Measurements from ENCODE around the gene JMJD8. TPM values are rescaled to one million over a fixed set of nuclear protein-coding genes. Genes with fewer than 3 reads are reported as not detected.

The JMJD8 gene
- polyA plus RNA-seq, 4 donors = 23.0 to 46.2 (median 31.9) TPM

GRCh38 chr16:678858-679813 is 5.0 kb downstream of the JMJD8 start:
- Histone ChIP-seq H3K36me3 (ENCODE audit: control insufficient read depth in 3 of 3, insufficient read depth in 2 of 3, low read depth in 1 of 3, low read length in 3 of 3) (peaks cover 5 to 37% (median 8%) of the 10 kb centered on the region in 3 donors), H3K27me3 (ENCODE audit: control insufficient read depth in 3 of 3, insufficient read depth in 3 of 3, low read length in 3 of 3) (peaks cover 0 to 3% (median 0%) of the 10 kb centered on the region in 3 donors), H3K4me3 (ENCODE audit: low read depth in 1 of 3, low read length in 3 of 3) (peak overlapping the region in 2 of 3 donors; percentile 43 to 82), H3K4me1 (ENCODE audit: control insufficient read depth in 3 of 3, insufficient read depth in 2 of 3, low read depth in 1 of 3, low read length in 2 of 3) (peaks cover 8 to 54% (median 10%) of the 10 kb centered on the region in 3 donors), H3K27ac (ENCODE audit: low read depth in 1 of 3, low read length in 2 of 3) (peak overlapping the region; percentile 69 to 89 (median 70)), H3K9me3 (ENCODE audit: control insufficient read depth in 2 of 2, insufficient read depth in 1 of 2, low read depth in 1 of 2, low read length in 1 of 2) (no peaks in the 10 kb centered on the region)
- FAIRE-seq = no peak
- peak; percentile 51 to 85 for DNase-seq
- WGBS, 3 donors = 24 to 29% (median 24%) methylated on average over 41 to 52 of the region's 52 CpGs

GRCh38 chr16:678209-678857 is 5.8 kb downstream of the JMJD8 start:
- Histone ChIP-seq H3K36me3 (ENCODE audit: control insufficient read depth in 3 of 3, insufficient read depth in 2 of 3, low read depth in 1 of 3, low read length in 3 of 3) (peaks cover 5 to 42% (median 8%) of the 10 kb centered on the region in 3 donors), H3K27ac (ENCODE audit: low read depth in 1 of 3, low read length in 2 of 3) (peak overlapping the region in 1 of 3 donors; percentile 5), H3K4me3 (ENCODE audit: low read depth in 1 of 3, low read length in 3 of 3) (no peak overlapping the region), H3K4me1 (ENCODE audit: control insufficient read depth in 3 of 3, insufficient read depth in 2 of 3, low read depth in 1 of 3, low read length in 2 of 3) (peaks cover 8 to 51% (median 10%) of the 10 kb centered on the region in 3 donors), H3K9me3 (ENCODE audit: control insufficient read depth in 2 of 2, insufficient read depth in 1 of 2, low read depth in 1 of 2, low read length in 1 of 2) (no peaks in the 10 kb centered on the region), H3K27me3 (ENCODE audit: control insufficient read depth in 3 of 3, insufficient read depth in 3 of 3, low read length in 3 of 3) (peaks cover 0 to 3% (median 0%) of the 10 kb centered on the region in 3 donors)
- FAIRE-seq (no peak), DNase-seq (no peak)
- WGBS, 3 donors = 70 to 77% (median 76%) methylated on average over 19 to 21 of the region's 21 CpGs

GRCh38 chr16:677316-678190 is 6.6 kb downstream of the JMJD8 start:
- peaks cover 8 to 44% (median 10%) of the 10 kb centered on the region in 3 donors for H3K4me1 ChIP-seq (ENCODE audit: control insufficient read depth in 3 of 3, insufficient read depth in 2 of 3, low read depth in 1 of 3, low read length in 2 of 3)
- H3K27me3 ChIP-seq (ENCODE audit: control insufficient read depth in 3 of 3, insufficient read depth in 3 of 3, low read length in 3 of 3) = peaks cover 0 to 3% (median 0%) of the 10 kb centered on the region in 3 donors
- H3K4me3 ChIP-seq (ENCODE audit: low read depth in 1 of 3, low read length in 3 of 3) = no peak overlapping the region
- FAIRE-seq (no peak), DNase-seq (no peak)
- peak overlapping the region in 1 of 3 donors; percentile 30 for H3K27ac ChIP-seq (ENCODE audit: low read depth in 1 of 3, low read length in 2 of 3)
- no peaks in the 10 kb centered on the region for H3K9me3 ChIP-seq (ENCODE audit: control insufficient read depth in 2 of 2, insufficient read depth in 1 of 2, low read depth in 1 of 2, low read length in 1 of 2)
- WGBS, 3 donors = 47 to 57% (median 53%) methylated on average over 49 to 57 of the region's 57 CpGs
- H3K36me3 ChIP-seq (ENCODE audit: control insufficient read depth in 3 of 3, insufficient read depth in 2 of 3, low read depth in 1 of 3, low read length in 3 of 3) = peaks cover 6 to 42% (median 9%) of the 10 kb centered on the region in 3 donors

- Histone ChIP-seq H3K4me1 (ENCODE audit: control insufficient read depth in 3 of 3, insufficient read depth in 2 of 3, low read depth in 1 of 3, low read length in 2 of 3) (peaks cover 8 to 37% (median 9%) of the 10 kb centered on the region in 3 donors), H3K27me3 (ENCODE audit: control insufficient read depth in 3 of 3, insufficient read depth in 3 of 3, low read length in 3 of 3) (peaks cover 0 to 3% (median 0%) of the 10 kb centered on the region in 3 donors), H3K27ac (ENCODE audit: low read depth in 1 of 3, low read length in 2 of 3) (peak overlapping the region in 1 of 3 donors; percentile 25), H3K4me3 (ENCODE audit: low read depth in 1 of 3, low read length in 3 of 3) (no peak overlapping the region), H3K9me3 (ENCODE audit: control insufficient read depth in 2 of 2, insufficient read depth in 1 of 2, low read depth in 1 of 2, low read length in 1 of 2) (no peaks in the 10 kb centered on the region), H3K36me3 (ENCODE audit: control insufficient read depth in 3 of 3, insufficient read depth in 2 of 3, low read depth in 1 of 3, low read length in 3 of 3) (peaks cover 3 to 42% (median 15%) of the 10 kb centered on the region in 3 donors)
- 15 to 47% (median 30%) methylated on average over 22 to 23 of the region's 23 CpGs for WGBS, 3 donors
- peak; percentile 86 to 94 for DNase-seq
- no peak for FAIRE-seq
These were observed 7.2 kb downstream of the JMJD8 start for GRCh38 chr16:676913-677312.

GRCh38 chr16:676565-676902 is 7.6 kb downstream of the JMJD8 start:
- no peak for FAIRE-seq
- Histone ChIP-seq H3K27me3 (ENCODE audit: control insufficient read depth in 3 of 3, insufficient read depth in 3 of 3, low read length in 3 of 3) (peaks cover 0 to 3% (median 0%) of the 10 kb centered on the region in 3 donors), H3K36me3 (ENCODE audit: control insufficient read depth in 3 of 3, insufficient read depth in 2 of 3, low read depth in 1 of 3, low read length in 3 of 3) (peaks cover 7 to 42% (median 16%) of the 10 kb centered on the region in 3 donors), H3K9me3 (ENCODE audit: control insufficient read depth in 2 of 2, insufficient read depth in 1 of 2, low read depth in 1 of 2, low read length in 1 of 2) (no peaks in the 10 kb centered on the region), H3K4me3 (ENCODE audit: low read depth in 1 of 3, low read length in 3 of 3) (no peak overlapping the region), H3K27ac (ENCODE audit: low read depth in 1 of 3, low read length in 2 of 3) (peak overlapping the region in 1 of 3 donors; percentile 25), H3K4me1 (ENCODE audit: control insufficient read depth in 3 of 3, insufficient read depth in 2 of 3, low read depth in 1 of 3, low read length in 2 of 3) (peaks cover 5 to 34% (median 8%) of the 10 kb centered on the region in 3 donors)
- 30 to 80% (median 55%) methylated on average over 17 to 21 of the region's 21 CpGs for WGBS, 3 donors
- DNase-seq = no peak

GRCh38 chr16:675884-676564 is 8.1 kb downstream of the JMJD8 start:
- Histone ChIP-seq H3K4me3 (ENCODE audit: low read depth in 1 of 3, low read length in 3 of 3) (peak overlapping the region; percentile 27 to 42 (median 39)), H3K36me3 (ENCODE audit: control insufficient read depth in 3 of 3, insufficient read depth in 2 of 3, low read depth in 1 of 3, low read length in 3 of 3) (peaks cover 12 to 42% (median 16%) of the 10 kb centered on the region in 3 donors), H3K9me3 (ENCODE audit: control insufficient read depth in 2 of 2, insufficient read depth in 1 of 2, low read depth in 1 of 2, low read length in 1 of 2) (no peaks in the 10 kb centered on the region), H3K4me1 (ENCODE audit: control insufficient read depth in 3 of 3, insufficient read depth in 2 of 3, low read depth in 1 of 3, low read length in 2 of 3) (peaks cover 5 to 28% (median 5%) of the 10 kb centered on the region in 3 donors), H3K27ac (ENCODE audit: low read depth in 1 of 3, low read length in 2 of 3) (no peak overlapping the region), H3K27me3 (ENCODE audit: control insufficient read depth in 3 of 3, insufficient read depth in 3 of 3, low read length in 3 of 3) (peaks cover 0 to 3% (median 0%) of the 10 kb centered on the region in 3 donors)
- DNase-seq (peak; percentile 63 to 64), FAIRE-seq (no peak)
- 16 to 39% (median 33%) methylated on average over 18 to 25 of the region's 25 CpGs for WGBS, 3 donors

GRCh38 chr16:674968-675883 is 8.9 kb downstream of the JMJD8 start, which contains the start of gene RHBDL1:
Gene RHBDL1, plus strand, starts transcription at chr16:675671. Its CDS starts 120 bp downstream, at chr16:675791.
- peaks cover 15 to 50% (median 19%) of the 10 kb centered on the region in 3 donors for H3K36me3 ChIP-seq (ENCODE audit: control insufficient read depth in 3 of 3, insufficient read depth in 2 of 3, low read depth in 1 of 3, low read length in 3 of 3)
- no peaks in the 10 kb centered on the region for H3K9me3 ChIP-seq (ENCODE audit: control insufficient read depth in 2 of 2, insufficient read depth in 1 of 2, low read depth in 1 of 2, low read length in 1 of 2)
- H3K27ac ChIP-seq (ENCODE audit: low read depth in 1 of 3, low read length in 2 of 3) = peak within 1 kb of the TSS in 1 of 3 donors; percentile 25
- 5 to 10% (median 6%) methylated on average over 36 to 73 of the region's 73 CpGs for WGBS, 3 donors
- FAIRE-seq (no peak), DNase-seq (peak; percentile 25 to 48)
- H3K4me1 ChIP-seq (ENCODE audit: control insufficient read depth in 3 of 3, insufficient read depth in 2 of 3, low read depth in 1 of 3, low read length in 2 of 3) = peaks cover 5 to 26% (median 5%) of the 10 kb centered on the region in 3 donors
- peaks cover 0 to 3% (median 0%) of the 10 kb centered on the region in 3 donors for H3K27me3 ChIP-seq (ENCODE audit: control insufficient read depth in 3 of 3, insufficient read depth in 3 of 3, low read length in 3 of 3)
- peak within 1 kb of the TSS; percentile 27 to 42 (median 39) for H3K4me3 ChIP-seq (ENCODE audit: low read depth in 1 of 3, low read length in 3 of 3)
